HCT116 (cell line): Measurements from ENCODE around the gene KRT81. TPM values are rescaled to one million over a fixed set of nuclear protein-coding genes. Genes with fewer than 3 reads are reported as not detected.
"Not testable (repeated sequence)": the region's sequence is repeated elsewhere in the genome, so short reads cannot be mapped to it uniquely, and the experiment has no call there.

Source experiments
- ATAC-seq: fragments of 200-7000 bp; cut with Tn5 transposase; 2 replicates; pipeline ENCODE4 v1.9.1; 2020; ENCODE audit warnings: mild to moderate bottlenecking, moderate library complexity
- BruUV-seq: library from RNA; stranded (reverse); fragments of 400-500 nt; replicated peaks from 2 replicates; lab custom pipeline; 2021; lab: Mats Ljungman, UMichigan
- CTCF ChIA-PET: fragments of 300-600 bp; sonication (Branson Sonifier 250); formaldehyde crosslinking; loops from one replicate; lab custom pipeline; 2021; ENCODE audit warnings: antibody characterized with exemption; lab: Charles Lee
- POLR2A ChIA-PET: fragments of 300-600, 350-600 bp; sonication (Branson Sonifier 250); formaldehyde crosslinking; loops from one replicate; lab custom pipeline; 2021; ENCODE audit warnings: antibody characterized with exemption; lab: Charles Lee
- RAD21 ChIA-PET, 2 experiments: fragments of 300-600 bp; sonication (Branson Sonifier 250); formaldehyde crosslinking; loops; one replicate each; lab custom pipeline; 2023; ENCODE audit warnings: low total read pairs in 2 of 2; ENCODE audit not compliant: uncharacterized antibody in 2 of 2, unreplicated experiment in 2 of 2, low non-redundant PET in 1 of 2; lab: Charles Lee
- DNase-seq: peaks from one replicate; pipeline ENCODE4 v3.0.0-alpha.2; 2010; ENCODE audit warnings: low read depth, low spot score
- H2AFZ ChIP-seq: fragments of 200-600 bp; shearing (Covaris generic), sonication (generic); 2 replicates; pipeline ENCODE4 v1.6.1; 2017; ENCODE audit warnings: low read depth, mixed run types, mixed read lengths, antibody characterized with exemption, low read length; ENCODE audit not compliant: poor library complexity, severe bottlenecking
- H3K27ac ChIP-seq: 2 replicates; pipeline ENCODE4 v1.5.1; 2012; ENCODE audit warnings: low read depth, low read length
- H3K27me3 ChIP-seq: fragments of 200-600 bp; sonication (generic); 2 replicates; pipeline ENCODE4 v1.6.1; 2016; ENCODE audit warnings: mixed run types, low read length, mixed read lengths; ENCODE audit not compliant: insufficient read depth
- H3K36me3 ChIP-seq, 2 experiments: fragments of 200-500 bp in 1 of 2; fragments of 200-600 bp in 1 of 2; sonication (Bioruptor generic) in 1 of 2; sonication (generic) in 1 of 2; 2 replicates each; pipeline versions ENCODE4 v1.5.1 to v1.6.1; 2014 to 2016; ENCODE audit warnings: low read length in 2 of 2, inconsistent platforms in 1 of 2, mixed read lengths in 1 of 2, mixed run types in 1 of 2; ENCODE audit not compliant: insufficient read depth in 2 of 2, control insufficient read depth in 1 of 2
- H3K4me1 ChIP-seq, 2 experiments: fragments of 200-600 bp in 1 of 2; sonication (generic) in 1 of 2; 2 replicates each; pipeline versions ENCODE4 v1.5.1 to v1.6.1; 2012 to 2017; ENCODE audit warnings: low read length in 2 of 2, inconsistent platforms in 1 of 2, mild to moderate bottlenecking in 1 of 2, mixed read lengths in 1 of 2, mixed run types in 1 of 2, moderate library complexity in 1 of 2; ENCODE audit not compliant: insufficient read depth in 2 of 2, control insufficient read depth in 1 of 2
- H3K4me2 ChIP-seq: fragments of 200-600 bp; sonication (generic); 2 replicates; pipeline ENCODE4 v1.6.1; 2017; ENCODE audit warnings: mixed run types, low read length, mixed read lengths
- H3K4me3 ChIP-seq, 2 experiments: fragments of 200-600 bp in 1 of 2; sonication (generic) in 1 of 2; replicated peaks in 1 of 2; 2 replicates each; pipeline ENCODE4 v1.5.1; 2011 to 2016; ENCODE audit warnings: low read length in 2 of 2, control low read depth in 1 of 2, low read depth in 1 of 2, mild to moderate bottlenecking in 1 of 2, mixed read lengths in 1 of 2, mixed run types in 1 of 2
- H3K79me2 ChIP-seq: fragments of 200-600 bp; sonication (generic); 2 replicates; pipeline ENCODE4 v1.6.1; 2017; ENCODE audit warnings: mild to moderate bottlenecking, mixed run types, low read length, moderate library complexity, mixed read lengths; ENCODE audit not compliant: insufficient read depth
- H3K9ac ChIP-seq: fragments of 200-600 bp; sonication (generic); 2 replicates; pipeline ENCODE4 v1.6.1; 2016; ENCODE audit warnings: low read length, mixed read lengths
- H3K9me2 ChIP-seq: fragments of 200-600 bp; sonication (generic), shearing (Covaris generic); 2 replicates; pipeline ENCODE4 v1.6.1; 2017; ENCODE audit warnings: mixed run types, mild to moderate bottlenecking, moderate library complexity; ENCODE audit not compliant: insufficient read depth
- H3K9me3 ChIP-seq, 2 experiments: fragments of 200-500 bp in 1 of 2; fragments of 200-600 bp in 1 of 2; sonication (Bioruptor generic) in 1 of 2; sonication (generic) in 1 of 2; 2 replicates each; pipeline ENCODE4 v1.6.1; 2014 to 2017; ENCODE audit warnings: low read length in 2 of 2, mixed read lengths in 2 of 2, inconsistent platforms in 1 of 2, low read depth in 1 of 2, mild to moderate bottlenecking in 1 of 2, mixed run types in 1 of 2, moderate library complexity in 1 of 2; ENCODE audit not compliant: control insufficient read depth in 1 of 2, insufficient read depth in 1 of 2
- H4K20me1 ChIP-seq: fragments of 200-600 bp; sonication (generic), shearing (Covaris generic); 2 replicates; pipeline ENCODE4 v1.6.1; 2017; ENCODE audit warnings: mixed run types, mild to moderate bottlenecking, moderate library complexity; ENCODE audit not compliant: insufficient read depth
- CBX3 ChIP-seq: IDR thresholded peaks from 2 replicates; pipeline ENCODE4 v1.6.1; 2012; ENCODE audit warnings: low read depth
- CTCF ChIP-seq, 3 experiments: fragments of 200-600 bp in 1 of 3; sonication (generic) in 1 of 3; IDR thresholded peaks in 2 of 3; conservative IDR thresholded peaks in 1 of 3; 2 replicates each; pipeline ENCODE4 v1.5.1; 2012 to 2017; ENCODE audit warnings: low read depth in 2 of 3, low read length in 2 of 3, antibody characterized with exemption in 1 of 3, borderline replicate concordance in 1 of 3, control low read depth in 1 of 3, mild to moderate bottlenecking in 1 of 3, mixed read lengths in 1 of 3, mixed run types in 1 of 3, moderate library complexity in 1 of 3; ENCODE audit not compliant: insufficient read depth in 1 of 3
- EZH2 ChIP-seq: fragments of 200-600 bp; sonication (generic); IDR thresholded peaks from 2 replicates; pipeline ENCODE4 v1.6.1; 2017; ENCODE audit warnings: antibody characterized with exemption, mixed run types
- EZH2phosphoT487 ChIP-seq: fragments of 200-600 bp; IDR thresholded peaks from 2 replicates; pipeline ENCODE4 v1.6.1; 2018; ENCODE audit warnings: antibody characterized with exemption, borderline replicate concordance
- FOSL1 ChIP-seq: IDR thresholded peaks from 2 replicates; pipeline ENCODE4 v1.6.1; 2012; ENCODE audit warnings: low read depth
- JUND ChIP-seq: IDR thresholded peaks from 2 replicates; pipeline ENCODE4 v1.6.1; 2012
- MAX ChIP-seq: IDR thresholded peaks from 2 replicates; pipeline ENCODE4 v1.6.1; 2012
- POLR2A ChIP-seq: IDR thresholded peaks from 2 replicates; pipeline ENCODE4 v1.7.0; 2011; ENCODE audit warnings: borderline replicate concordance; ENCODE audit not compliant: insufficient read depth, insufficient read length; ENCODE audit errors: extremely low read depth
- RAD21 ChIP-seq: IDR thresholded peaks from 2 replicates; pipeline ENCODE4 v1.6.1; 2012; ENCODE audit warnings: low read depth, mild to moderate bottlenecking
- SIN3A ChIP-seq: IDR thresholded peaks from 2 replicates; pipeline ENCODE4 v1.6.1; 2012; ENCODE audit warnings: low read depth
- TCF7L2 ChIP-seq: IDR thresholded peaks from 2 replicates; pipeline ENCODE4 v1.7.0; 2011; ENCODE audit warnings: borderline replicate concordance, inconsistent platforms; ENCODE audit not compliant: insufficient read depth, insufficient read length; ENCODE audit errors: extremely low read depth
- YY1 ChIP-seq: IDR thresholded peaks from 2 replicates; pipeline ENCODE4 v1.6.1; 2011; ENCODE audit warnings: low read length, low read depth, moderate library complexity, mild to moderate bottlenecking; ENCODE audit not compliant: insufficient replicate concordance; ENCODE audit errors: extremely low read depth
- ZNF274 ChIP-seq: fragments of 200-500 bp; sonication (Bioruptor generic); IDR thresholded peaks from 2 replicates; pipeline ENCODE4 v1.6.1; 2014; ENCODE audit warnings: mild to moderate bottlenecking, low read depth, low read length, inconsistent platforms
- intact Hi-C: fragments of 100-400 bp; cut with micrococcal nuclease; formaldehyde crosslinking; loops from 2 replicates; pipeline ENCODE4 v1.10.0; 2022
- total RNA-seq: library from RNA; stranded (reverse); gene quantifications from one replicate; pipeline ENCODE4 v1.2.1, GENCODE V29; 2021; ENCODE audit not compliant: unreplicated experiment
- TF ChIP-seq, protein P1 (sequence below): IDR thresholded peaks from 2 replicates; pipeline ENCODE4 v1.6.1; 2012; ENCODE audit warnings: low read depth

Gene KRT81
- total RNA-seq, 1 experiment from 2014 or later = 0.84 TPM

DNA sequence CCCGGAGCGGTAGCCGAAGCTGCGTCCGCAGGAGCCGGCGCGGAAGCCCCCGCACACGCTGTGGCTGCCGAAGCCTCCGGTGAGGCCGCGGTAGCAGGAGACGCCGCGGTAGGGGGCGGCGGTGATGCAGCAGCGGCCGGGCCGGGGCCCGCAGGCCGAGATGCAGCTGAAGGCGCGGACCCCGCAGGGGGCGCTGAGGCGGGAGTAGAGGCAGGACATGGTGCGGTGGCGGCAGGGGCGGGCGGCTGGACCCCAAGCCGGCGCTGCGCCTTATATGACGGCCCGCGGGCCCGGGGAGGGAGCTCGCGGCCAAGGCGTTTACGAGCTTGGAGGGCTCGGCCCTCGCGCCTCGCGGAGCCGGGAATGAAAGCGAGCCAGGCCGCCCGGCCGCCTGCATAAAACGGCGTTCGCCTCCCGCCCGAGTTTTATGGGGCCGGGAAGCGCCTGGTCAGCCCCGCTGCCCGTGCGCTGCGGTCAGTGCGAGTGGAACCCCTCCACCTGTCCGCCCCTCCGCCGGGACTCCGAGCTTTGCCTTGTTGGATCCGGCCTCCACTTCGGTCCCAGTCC is 32.9 kb downstream of the KRT81 start:
- no peak overlapping the region for H3K9ac ChIP-seq
- TF ChIP-seq CTCF (IDR thresholded peaks at IDR 0.05 in 2 of 3, conservative IDR thresholded peaks at IDR 0.05 in 1 of 3; ENCODE audit: borderline replicate concordance in 1 of 3, insufficient read depth in 1 of 3, low read depth in 2 of 3, low read length in 2 of 3) (no peak), TCF7L2 (no peak), POLR2A (no peak), FOSL1 (no peak), YY1 (no peak), MAX (no peak), ZNF274 (no peak), SIN3A (no peak), JUND (no peak), RAD21 (no peak), EZH2phosphoT487 (no peak), CBX3 (no peak), EZH2 (no peak)
- TF ChIP-seq, protein P1, sequence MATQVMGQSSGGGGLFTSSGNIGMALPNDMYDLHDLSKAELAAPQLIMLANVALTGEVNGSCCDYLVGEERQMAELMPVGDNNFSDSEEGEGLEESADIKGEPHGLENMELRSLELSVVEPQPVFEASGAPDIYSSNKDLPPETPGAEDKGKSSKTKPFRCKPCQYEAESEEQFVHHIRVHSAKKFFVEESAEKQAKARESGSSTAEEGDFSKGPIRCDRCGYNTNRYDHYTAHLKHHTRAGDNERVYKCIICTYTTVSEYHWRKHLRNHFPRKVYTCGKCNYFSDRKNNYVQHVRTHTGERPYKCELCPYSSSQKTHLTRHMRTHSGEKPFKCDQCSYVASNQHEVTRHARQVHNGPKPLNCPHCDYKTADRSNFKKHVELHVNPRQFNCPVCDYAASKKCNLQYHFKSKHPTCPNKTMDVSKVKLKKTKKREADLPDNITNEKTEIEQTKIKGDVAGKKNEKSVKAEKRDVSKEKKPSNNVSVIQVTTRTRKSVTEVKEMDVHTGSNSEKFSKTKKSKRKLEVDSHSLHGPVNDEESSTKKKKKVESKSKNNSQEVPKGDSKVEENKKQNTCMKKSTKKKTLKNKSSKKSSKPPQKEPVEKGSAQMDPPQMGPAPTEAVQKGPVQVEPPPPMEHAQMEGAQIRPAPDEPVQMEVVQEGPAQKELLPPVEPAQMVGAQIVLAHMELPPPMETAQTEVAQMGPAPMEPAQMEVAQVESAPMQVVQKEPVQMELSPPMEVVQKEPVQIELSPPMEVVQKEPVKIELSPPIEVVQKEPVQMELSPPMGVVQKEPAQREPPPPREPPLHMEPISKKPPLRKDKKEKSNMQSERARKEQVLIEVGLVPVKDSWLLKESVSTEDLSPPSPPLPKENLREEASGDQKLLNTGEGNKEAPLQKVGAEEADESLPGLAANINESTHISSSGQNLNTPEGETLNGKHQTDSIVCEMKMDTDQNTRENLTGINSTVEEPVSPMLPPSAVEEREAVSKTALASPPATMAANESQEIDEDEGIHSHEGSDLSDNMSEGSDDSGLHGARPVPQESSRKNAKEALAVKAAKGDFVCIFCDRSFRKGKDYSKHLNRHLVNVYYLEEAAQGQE = no peak
- TF ChIP-seq, all 23 proteins: peak for 0
- intact Hi-C loops = no loop called here
- H4K20me1 ChIP-seq = no peaks in the 10 kb centered on the region
- no peak for ATAC-seq
- ChIA-PET POLR2A (interaction anchor here (2.1 kb wide), 1 partner anchor 21 kb away, joined by 6 read pairs; no protein-coding TSS in a partner anchor), RAD21 (no interaction called here), CTCF (no interaction called here)
- no peaks in the 10 kb centered on the region for H3K79me2 ChIP-seq
- no peak overlapping the region for H2AFZ ChIP-seq
- no peaks in the 10 kb centered on the region for H3K9me2 ChIP-seq
- no peak overlapping the region for H3K4me3 ChIP-seq
- H3K4me1 ChIP-seq = peaks cover 17 to 25% of the 10 kb centered on the region in 2 experiments
- DNase-seq = no peak
- H3K4me2 ChIP-seq = no peak overlapping the region
- no peak overlapping the region for H3K27ac ChIP-seq
- H3K9me3 ChIP-seq = no peaks in the 10 kb centered on the region
- H3K36me3 ChIP-seq = no peaks in the 10 kb centered on the region
- no peaks in the 10 kb centered on the region for H3K27me3 ChIP-seq
- no TSS peak for BruUV-seq

GRCh38 chr12:52257922-52258321 is 33.4 kb downstream of the KRT81 start:
- BruUV-seq, POLR2A ChIA-PET: not testable (repeated sequence)

More at GRCh38 chr12:52257922-52258321, 33.4 kb downstream of the KRT81 start:
- DNase-seq, CTCF ChIA-PET, RAD21 ChIA-PET, H3K27me3 ChIP-seq, intact Hi-C loops, H2AFZ ChIP-seq, H3K79me2 ChIP-seq, H4K20me1 ChIP-seq, ATAC-seq, H3K9me2 ChIP-seq, H3K36me3 ChIP-seq, H3K27ac ChIP-seq, H3K9ac ChIP-seq, H3K9me3 ChIP-seq, H3K4me3 ChIP-seq, H3K4me2 ChIP-seq: not testable (repeated sequence)
- H3K4me1 ChIP-seq = peaks cover 17 to 25% of the 10 kb centered on the region in 2 experiments
